HCT116 (cell line): ENCODE data around the gene SPG7. TPM values are rescaled to one million over a fixed set of nuclear protein-coding genes. Genes with fewer than 3 reads are reported as not detected.
A peak's percentile ranks its signal among the peaks of the same experiment; 100 is the strongest.

ENCODE experiments used
- ATAC-seq: fragments of 200-7000 bp; cut with Tn5 transposase; 2 replicates; pipeline ENCODE4 v1.9.1; 2020; ENCODE audit warnings: mild to moderate bottlenecking, moderate library complexity
- BruUV-seq: library from RNA; stranded (reverse); fragments of 400-500 nt; replicated peaks from 2 replicates; lab custom pipeline; 2021; lab: Mats Ljungman, UMichigan
- CTCF ChIA-PET: fragments of 300-600 bp; sonication (Branson Sonifier 250); formaldehyde crosslinking; loops from one replicate; lab custom pipeline; 2021; ENCODE audit warnings: antibody characterized with exemption; lab: Charles Lee
- POLR2A ChIA-PET: fragments of 300-600, 350-600 bp; sonication (Branson Sonifier 250); formaldehyde crosslinking; loops from one replicate; lab custom pipeline; 2021; ENCODE audit warnings: antibody characterized with exemption; lab: Charles Lee
- RAD21 ChIA-PET, 2 experiments: fragments of 300-600 bp; sonication (Branson Sonifier 250); formaldehyde crosslinking; loops; one replicate each; lab custom pipeline; 2023; ENCODE audit warnings: low total read pairs in 2 of 2; ENCODE audit not compliant: uncharacterized antibody in 2 of 2, unreplicated experiment in 2 of 2, low non-redundant PET in 1 of 2; lab: Charles Lee
- DNase-seq: peaks from one replicate; pipeline ENCODE4 v3.0.0-alpha.2; 2010; ENCODE audit warnings: low read depth, low spot score
- H2AFZ ChIP-seq: fragments of 200-600 bp; shearing (Covaris generic), sonication (generic); 2 replicates; pipeline ENCODE4 v1.6.1; 2017; ENCODE audit warnings: low read depth, mixed run types, mixed read lengths, antibody characterized with exemption, low read length; ENCODE audit not compliant: poor library complexity, severe bottlenecking
- H3K27ac ChIP-seq: 2 replicates; pipeline ENCODE4 v1.5.1; 2012; ENCODE audit warnings: low read depth, low read length
- H3K27me3 ChIP-seq: fragments of 200-600 bp; sonication (generic); 2 replicates; pipeline ENCODE4 v1.6.1; 2016; ENCODE audit warnings: mixed run types, low read length, mixed read lengths; ENCODE audit not compliant: insufficient read depth
- H3K36me3 ChIP-seq, 2 experiments: fragments of 200-500 bp in 1 of 2; fragments of 200-600 bp in 1 of 2; sonication (Bioruptor generic) in 1 of 2; sonication (generic) in 1 of 2; 2 replicates each; pipeline versions ENCODE4 v1.5.1 to v1.6.1; 2014 to 2016; ENCODE audit warnings: low read length in 2 of 2, inconsistent platforms in 1 of 2, mixed read lengths in 1 of 2, mixed run types in 1 of 2; ENCODE audit not compliant: insufficient read depth in 2 of 2, control insufficient read depth in 1 of 2
- H3K4me1 ChIP-seq, 2 experiments: fragments of 200-600 bp in 1 of 2; sonication (generic) in 1 of 2; 2 replicates each; pipeline versions ENCODE4 v1.5.1 to v1.6.1; 2012 to 2017; ENCODE audit warnings: low read length in 2 of 2, inconsistent platforms in 1 of 2, mild to moderate bottlenecking in 1 of 2, mixed read lengths in 1 of 2, mixed run types in 1 of 2, moderate library complexity in 1 of 2; ENCODE audit not compliant: insufficient read depth in 2 of 2, control insufficient read depth in 1 of 2
- H3K4me2 ChIP-seq: fragments of 200-600 bp; sonication (generic); 2 replicates; pipeline ENCODE4 v1.6.1; 2017; ENCODE audit warnings: mixed run types, low read length, mixed read lengths
- H3K4me3 ChIP-seq, 2 experiments: fragments of 200-600 bp in 1 of 2; sonication (generic) in 1 of 2; replicated peaks in 1 of 2; 2 replicates each; pipeline ENCODE4 v1.5.1; 2011 to 2016; ENCODE audit warnings: low read length in 2 of 2, control low read depth in 1 of 2, low read depth in 1 of 2, mild to moderate bottlenecking in 1 of 2, mixed read lengths in 1 of 2, mixed run types in 1 of 2
- H3K79me2 ChIP-seq: fragments of 200-600 bp; sonication (generic); 2 replicates; pipeline ENCODE4 v1.6.1; 2017; ENCODE audit warnings: mild to moderate bottlenecking, mixed run types, low read length, moderate library complexity, mixed read lengths; ENCODE audit not compliant: insufficient read depth
- H3K9ac ChIP-seq: fragments of 200-600 bp; sonication (generic); 2 replicates; pipeline ENCODE4 v1.6.1; 2016; ENCODE audit warnings: low read length, mixed read lengths
- H3K9me2 ChIP-seq: fragments of 200-600 bp; sonication (generic), shearing (Covaris generic); 2 replicates; pipeline ENCODE4 v1.6.1; 2017; ENCODE audit warnings: mixed run types, mild to moderate bottlenecking, moderate library complexity; ENCODE audit not compliant: insufficient read depth
- H3K9me3 ChIP-seq, 2 experiments: fragments of 200-500 bp in 1 of 2; fragments of 200-600 bp in 1 of 2; sonication (Bioruptor generic) in 1 of 2; sonication (generic) in 1 of 2; 2 replicates each; pipeline ENCODE4 v1.6.1; 2014 to 2017; ENCODE audit warnings: low read length in 2 of 2, mixed read lengths in 2 of 2, inconsistent platforms in 1 of 2, low read depth in 1 of 2, mild to moderate bottlenecking in 1 of 2, mixed run types in 1 of 2, moderate library complexity in 1 of 2; ENCODE audit not compliant: control insufficient read depth in 1 of 2, insufficient read depth in 1 of 2
- H4K20me1 ChIP-seq: fragments of 200-600 bp; sonication (generic), shearing (Covaris generic); 2 replicates; pipeline ENCODE4 v1.6.1; 2017; ENCODE audit warnings: mixed run types, mild to moderate bottlenecking, moderate library complexity; ENCODE audit not compliant: insufficient read depth
- FOSL1 ChIP-seq: IDR thresholded peaks from 2 replicates; pipeline ENCODE4 v1.6.1; 2012; ENCODE audit warnings: low read depth
- POLR2A ChIP-seq: IDR thresholded peaks from 2 replicates; pipeline ENCODE4 v1.7.0; 2011; ENCODE audit warnings: borderline replicate concordance; ENCODE audit not compliant: insufficient read depth, insufficient read length; ENCODE audit errors: extremely low read depth
- POLR2AphosphoS5 ChIP-seq: IDR thresholded peaks from 2 replicates; pipeline ENCODE4 v1.6.1; 2011; ENCODE audit warnings: mild to moderate bottlenecking, low read depth, low read length, moderate library complexity
- RAD21 ChIP-seq: IDR thresholded peaks from 2 replicates; pipeline ENCODE4 v1.6.1; 2012; ENCODE audit warnings: low read depth, mild to moderate bottlenecking
- SIN3A ChIP-seq: IDR thresholded peaks from 2 replicates; pipeline ENCODE4 v1.6.1; 2012; ENCODE audit warnings: low read depth
- SP1 ChIP-seq: IDR thresholded peaks from 2 replicates; pipeline ENCODE4 v1.6.1; 2012; ENCODE audit warnings: low read depth
- SRF ChIP-seq: IDR thresholded peaks from 2 replicates; pipeline ENCODE4 v1.6.1; 2012; ENCODE audit warnings: low read depth
- TCF7L2 ChIP-seq: IDR thresholded peaks from 2 replicates; pipeline ENCODE4 v1.7.0; 2011; ENCODE audit warnings: borderline replicate concordance, inconsistent platforms; ENCODE audit not compliant: insufficient read depth, insufficient read length; ENCODE audit errors: extremely low read depth
- ZNF274 ChIP-seq: fragments of 200-500 bp; sonication (Bioruptor generic); IDR thresholded peaks from 2 replicates; pipeline ENCODE4 v1.6.1; 2014; ENCODE audit warnings: mild to moderate bottlenecking, low read depth, low read length, inconsistent platforms
- intact Hi-C: fragments of 100-400 bp; cut with micrococcal nuclease; formaldehyde crosslinking; loops from 2 replicates; pipeline ENCODE4 v1.10.0; 2022
- total RNA-seq: library from RNA; stranded (reverse); gene quantifications from one replicate; pipeline ENCODE4 v1.2.1, GENCODE V29; 2021; ENCODE audit not compliant: unreplicated experiment
- TF ChIP-seq, protein P1 (sequence below): IDR thresholded peaks from 2 replicates; pipeline ENCODE4 v1.6.1; 2012; ENCODE audit warnings: low read depth
- TF ChIP-seq, protein P2 (sequence below): IDR thresholded peaks from 2 replicates; pipeline ENCODE4 v1.6.1; 2011; ENCODE audit warnings: mild to moderate bottlenecking, low read length, moderate library complexity; ENCODE audit not compliant: insufficient replicate concordance; ENCODE audit errors: extremely low read depth
- TF ChIP-seq, protein P3 (sequence below): IDR thresholded peaks from 2 replicates; pipeline ENCODE4 v1.6.1; 2012

SPG7 gene
- total RNA-seq, 1 experiment from 2014 or later: 116 TPM

DNA sequence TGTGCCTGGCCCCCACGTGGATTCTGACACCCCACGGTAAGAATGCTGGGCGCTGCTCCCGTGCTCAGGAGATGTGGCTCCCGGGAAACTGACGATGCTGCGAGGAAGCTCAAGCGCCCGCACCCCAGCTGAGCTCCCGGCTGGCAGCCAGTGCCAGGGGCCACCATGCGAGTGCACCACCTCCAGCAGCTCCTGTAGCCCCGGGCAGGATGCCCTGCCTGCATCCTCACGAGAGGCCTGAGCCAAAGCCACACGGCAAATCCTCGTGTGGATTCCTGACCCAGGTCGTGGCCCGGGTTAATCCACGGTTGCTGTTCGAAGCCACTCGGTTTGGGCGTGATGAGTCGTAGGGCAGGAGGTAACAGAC lies 93.7 kb downstream of the SPG7 start:
- peak overlapping the region; percentile 83 for H3K4me2 ChIP-seq
- no peaks in the 10 kb centered on the region for H3K9me2 ChIP-seq
- BruUV-seq: no TSS peak
- H3K27ac ChIP-seq: peak overlapping the region; percentile 43
- no peaks in the 10 kb centered on the region for H4K20me1 ChIP-seq
- RAD21 ChIA-PET: no interaction called here
- POLR2A ChIA-PET: interaction anchor here (0.7 to 1.8 kb wide), 5 partner anchors 13 to 385 kb away, joined by 3 to 6 read pairs (median 3); partner anchors contain the start of genes CHMP1A and SPATA33
- no peak for TF ChIP-seq RAD21
- no peak for TF ChIP-seq SRF
- no peak for TF ChIP-seq SP1
- TF ChIP-seq FOSL1: no peak
- TF ChIP-seq, protein P1, sequence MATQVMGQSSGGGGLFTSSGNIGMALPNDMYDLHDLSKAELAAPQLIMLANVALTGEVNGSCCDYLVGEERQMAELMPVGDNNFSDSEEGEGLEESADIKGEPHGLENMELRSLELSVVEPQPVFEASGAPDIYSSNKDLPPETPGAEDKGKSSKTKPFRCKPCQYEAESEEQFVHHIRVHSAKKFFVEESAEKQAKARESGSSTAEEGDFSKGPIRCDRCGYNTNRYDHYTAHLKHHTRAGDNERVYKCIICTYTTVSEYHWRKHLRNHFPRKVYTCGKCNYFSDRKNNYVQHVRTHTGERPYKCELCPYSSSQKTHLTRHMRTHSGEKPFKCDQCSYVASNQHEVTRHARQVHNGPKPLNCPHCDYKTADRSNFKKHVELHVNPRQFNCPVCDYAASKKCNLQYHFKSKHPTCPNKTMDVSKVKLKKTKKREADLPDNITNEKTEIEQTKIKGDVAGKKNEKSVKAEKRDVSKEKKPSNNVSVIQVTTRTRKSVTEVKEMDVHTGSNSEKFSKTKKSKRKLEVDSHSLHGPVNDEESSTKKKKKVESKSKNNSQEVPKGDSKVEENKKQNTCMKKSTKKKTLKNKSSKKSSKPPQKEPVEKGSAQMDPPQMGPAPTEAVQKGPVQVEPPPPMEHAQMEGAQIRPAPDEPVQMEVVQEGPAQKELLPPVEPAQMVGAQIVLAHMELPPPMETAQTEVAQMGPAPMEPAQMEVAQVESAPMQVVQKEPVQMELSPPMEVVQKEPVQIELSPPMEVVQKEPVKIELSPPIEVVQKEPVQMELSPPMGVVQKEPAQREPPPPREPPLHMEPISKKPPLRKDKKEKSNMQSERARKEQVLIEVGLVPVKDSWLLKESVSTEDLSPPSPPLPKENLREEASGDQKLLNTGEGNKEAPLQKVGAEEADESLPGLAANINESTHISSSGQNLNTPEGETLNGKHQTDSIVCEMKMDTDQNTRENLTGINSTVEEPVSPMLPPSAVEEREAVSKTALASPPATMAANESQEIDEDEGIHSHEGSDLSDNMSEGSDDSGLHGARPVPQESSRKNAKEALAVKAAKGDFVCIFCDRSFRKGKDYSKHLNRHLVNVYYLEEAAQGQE: no peak
- no peak for TF ChIP-seq POLR2A
- no peak for TF ChIP-seq SIN3A
- no peak for TF ChIP-seq ZNF274
- TF ChIP-seq, protein P2, sequence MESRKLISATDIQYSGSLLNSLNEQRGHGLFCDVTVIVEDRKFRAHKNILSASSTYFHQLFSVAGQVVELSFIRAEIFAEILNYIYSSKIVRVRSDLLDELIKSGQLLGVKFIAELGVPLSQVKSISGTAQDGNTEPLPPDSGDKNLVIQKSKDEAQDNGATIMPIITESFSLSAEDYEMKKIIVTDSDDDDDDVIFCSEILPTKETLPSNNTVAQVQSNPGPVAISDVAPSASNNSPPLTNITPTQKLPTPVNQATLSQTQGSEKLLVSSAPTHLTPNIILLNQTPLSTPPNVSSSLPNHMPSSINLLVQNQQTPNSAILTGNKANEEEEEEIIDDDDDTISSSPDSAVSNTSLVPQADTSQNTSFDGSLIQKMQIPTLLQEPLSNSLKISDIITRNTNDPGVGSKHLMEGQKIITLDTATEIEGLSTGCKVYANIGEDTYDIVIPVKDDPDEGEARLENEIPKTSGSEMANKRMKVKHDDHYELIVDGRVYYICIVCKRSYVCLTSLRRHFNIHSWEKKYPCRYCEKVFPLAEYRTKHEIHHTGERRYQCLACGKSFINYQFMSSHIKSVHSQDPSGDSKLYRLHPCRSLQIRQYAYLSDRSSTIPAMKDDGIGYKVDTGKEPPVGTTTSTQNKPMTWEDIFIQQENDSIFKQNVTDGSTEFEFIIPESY: no peak
- no peak for TF ChIP-seq TCF7L2
- TF ChIP-seq POLR2AphosphoS5: no peak
- TF ChIP-seq, protein P3, sequence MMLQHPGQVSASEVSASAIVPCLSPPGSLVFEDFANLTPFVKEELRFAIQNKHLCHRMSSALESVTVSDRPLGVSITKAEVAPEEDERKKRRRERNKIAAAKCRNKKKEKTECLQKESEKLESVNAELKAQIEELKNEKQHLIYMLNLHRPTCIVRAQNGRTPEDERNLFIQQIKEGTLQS: no peak
- intact Hi-C loops: no loop called here
- no peaks in the 10 kb centered on the region for H3K9me3 ChIP-seq
- CTCF ChIA-PET: interaction anchor here (1.0 to 2.0 kb wide), 7 partner anchors 11 to 41 kb away, joined by 3 to 10 read pairs (median 4); partner anchors contain the start of gene DPEP1
- H3K79me2 ChIP-seq: no peaks in the 10 kb centered on the region
- no peak overlapping the region for H2AFZ ChIP-seq
- no peak overlapping the region for H3K9ac ChIP-seq
- peak overlapping the region in 1 of 2 experiments; percentile 49; a peak in 1 of 4 replicates for H3K4me3 ChIP-seq
- no peaks in the 10 kb centered on the region for H3K36me3 ChIP-seq
- peaks cover 28 to 57% of the 10 kb centered on the region in 2 experiments for H3K4me1 ChIP-seq
- no peaks in the 10 kb centered on the region for H3K27me3 ChIP-seq
- DNase-seq: no peak
- ATAC-seq: no peak
